CD4-positive, alpha-beta T cell (primary cell): ENCODE data around the gene CSF1. TPM values are rescaled to one million over a fixed set of nuclear protein-coding genes. Genes with fewer than 3 reads are reported as not detected.

Experiments
- ATAC-seq: fragments of 200-7000 bp; cut with Tn5 transposase; one replicate; pipeline ENCODE4 v1.10.0; 2022; ENCODE audit warnings: mild to moderate bottlenecking; ENCODE audit not compliant: poor library complexity
- CTCF ChIA-PET: fragments of 350-600 bp; sonication (Branson Sonifier 250); formaldehyde crosslinking; loops from one replicate; lab custom pipeline; 2021; ENCODE audit warnings: antibody characterized with exemption, inconsistent platforms; lab: Charles Lee
- POLR2A ChIA-PET: fragments of 350-600 bp; sonication (Branson Sonifier 250); formaldehyde crosslinking; loops from one replicate; lab custom pipeline; 2021; ENCODE audit warnings: antibody characterized with exemption, inconsistent platforms; lab: Charles Lee
- DNase-seq, 14 experiments: peaks; one replicate each; pipeline ENCODE4 v3.0.0-alpha.2; 2013 to 2020; ENCODE audit warnings: mixed read lengths in 2 of 14
- H3K27ac ChIP-seq, 2 donors: one replicate each; pipeline versions ENCODE4 v1.5.1 to v1.7.0; 2013; ENCODE audit warnings: low read length in 2 of 2, low read depth in 1 of 2, mild to moderate bottlenecking in 1 of 2
- H3K27me3 ChIP-seq, 2 experiments: 1 replicate in 1 of 2; 2 replicates in 1 of 2; pipeline versions ENCODE4 v1.6.1 to v1.7.0; 2013; ENCODE audit warnings: low read length in 2 of 2, control low read depth in 1 of 2, mild to moderate bottlenecking in 1 of 2, moderate library complexity in 1 of 2; ENCODE audit not compliant: insufficient read depth in 2 of 2, control insufficient read depth in 1 of 2
- H3K36me3 ChIP-seq: one replicate; pipeline ENCODE4 v1.6.1; 2013; ENCODE audit warnings: low read length, control low read depth; ENCODE audit not compliant: insufficient read depth
- H3K4me1 ChIP-seq: one replicate; pipeline ENCODE4 v1.6.1; 2013; ENCODE audit warnings: low read length, control low read depth; ENCODE audit not compliant: insufficient read depth
- H3K4me3 ChIP-seq: one replicate; pipeline ENCODE4 v1.5.1; 2013; ENCODE audit warnings: mild to moderate bottlenecking, low read length, moderate library complexity
- H3K9me3 ChIP-seq, 2 experiments: 1 replicate in 1 of 2; 2 replicates in 1 of 2; pipeline versions ENCODE4 v1.6.1 to v1.7.0; 2013; ENCODE audit warnings: low read length in 2 of 2, mild to moderate bottlenecking in 2 of 2, control low read depth in 1 of 2, moderate library complexity in 1 of 2; ENCODE audit not compliant: control insufficient read depth in 1 of 2, insufficient read depth in 1 of 2
- H3K27ac Mint-ChIP-seq: one replicate; pipeline ENCODE4 v1.8.0; 2020; ENCODE audit warnings: mixed read lengths
- H3K27me3 Mint-ChIP-seq: one replicate; pipeline ENCODE4 v1.8.0; 2021; ENCODE audit warnings: mixed read lengths
- H3K36me3 Mint-ChIP-seq: one replicate; pipeline ENCODE4 v1.8.0; 2021; ENCODE audit warnings: low read depth, mixed read lengths
- H3K4me1 Mint-ChIP-seq: one replicate; pipeline ENCODE4 v1.8.0; 2021; ENCODE audit warnings: low read depth, mixed read lengths
- H3K4me3 Mint-ChIP-seq: one replicate; pipeline ENCODE4 v1.8.0; 2020; ENCODE audit warnings: mild to moderate bottlenecking, mixed read lengths
- H3K9me3 Mint-ChIP-seq: one replicate; pipeline ENCODE4 v1.8.0; 2020; ENCODE audit warnings: mixed read lengths
- CTCF ChIP-seq: fragments of 200-600 bp; IDR thresholded peaks from one replicate; pipeline ENCODE4 v1.8.0; 2022; ENCODE audit warnings: antibody characterized with exemption, mild to moderate bottlenecking
- intact Hi-C, 2 experiments: fragments of 100-400 bp; cut with DNase I in 1 of 2; cut with micrococcal nuclease in 1 of 2; formaldehyde crosslinking; loops; one replicate each; pipeline versions ENCODE4 v1.15.1 to v1.9.0; 2023 to 2025; cut with DNase I, micrococcal nuclease
- total RNA-seq, 174 experiments: library from RNA in 2 of 174; stranded (reverse) in 2 of 174; gene quantifications; one replicate each; pipeline ENCODE4 v1.2.3 and lab custom pipeline; 2021 to 2026

CSF1 gene
- total RNA-seq, 2 experiments from 2014 or later: 6.5 to 6.7 TPM

- TF ChIP-seq CTCF: no peak
- Mint-ChIP-seq H3K36me3 (no peaks in the 10 kb centered on the region), H3K4me3 (no peak overlapping the region), H3K9me3 (peaks cover 3% of the 10 kb centered on the region), H3K27me3 (no peaks in the 10 kb centered on the region), H3K4me1 (no peaks in the 10 kb centered on the region), H3K27ac (no peak overlapping the region)
- H3K36me3 ChIP-seq: peaks cover 24% of the 10 kb centered on the region
- H3K27ac ChIP-seq: no peak overlapping the region
- ChIA-PET POLR2A (no interaction called here), CTCF (no interaction called here)
- no peaks in the 10 kb centered on the region for H3K27me3 ChIP-seq
- H3K4me1 ChIP-seq: peaks cover 9% of the 10 kb centered on the region
- ATAC-seq: no peak
- intact Hi-C loops: no loop called here
- no peak overlapping the region for H3K4me3 ChIP-seq
- DNase-seq: no peak
- H3K9me3 ChIP-seq: peaks cover 0 to 7% of the 10 kb centered on the region in 2 experiments
Measured at GRCh38 chr1:109931911-109932636, 21.4 kb downstream of the CSF1 start.

GRCh38 chr1:109932679-109933078 is 22.0 kb downstream of the CSF1 start:
- ChIA-PET POLR2A (no interaction called here), CTCF (no interaction called here)
- no peak overlapping the region for H3K27ac ChIP-seq
- ATAC-seq (no peak), DNase-seq (no peak)
- H3K27me3 ChIP-seq: no peaks in the 10 kb centered on the region
- no peak overlapping the region for H3K4me3 Mint-ChIP-seq
- no peak overlapping the region for H3K27ac Mint-ChIP-seq
- peaks cover 18% of the 10 kb centered on the region for H3K36me3 ChIP-seq
- H3K36me3 Mint-ChIP-seq: no peaks in the 10 kb centered on the region
- intact Hi-C loops: no loop called here
- TF ChIP-seq CTCF: no peak
- no peaks in the 10 kb centered on the region for H3K4me1 Mint-ChIP-seq
- H3K4me1 ChIP-seq: peaks cover 9% of the 10 kb centered on the region
- H3K27me3 Mint-ChIP-seq: no peaks in the 10 kb centered on the region
- H3K9me3 ChIP-seq: peaks cover 3 to 7% of the 10 kb centered on the region in 2 experiments
- peaks cover 5% of the 10 kb centered on the region for H3K9me3 Mint-ChIP-seq
- no peak overlapping the region for H3K4me3 ChIP-seq

- intact Hi-C loops: no loop called here
- no peak overlapping the region for H3K4me3 Mint-ChIP-seq
- H3K9me3 Mint-ChIP-seq: peaks cover 7% of the 10 kb centered on the region
- CTCF ChIA-PET: no interaction called here
- no peak overlapping the region for H3K4me3 ChIP-seq
- H3K27ac Mint-ChIP-seq: no peak overlapping the region
- H3K27ac ChIP-seq: no peak overlapping the region
- no peaks in the 10 kb centered on the region for H3K27me3 ChIP-seq
- H3K4me1 ChIP-seq: peaks cover 9% of the 10 kb centered on the region
- peak in 1 of 14 experiments; percentile 15 for DNase-seq
- H3K9me3 ChIP-seq: peaks cover 7 to 14% of the 10 kb centered on the region in 2 experiments
- H3K27me3 Mint-ChIP-seq: no peaks in the 10 kb centered on the region
- H3K4me1 Mint-ChIP-seq: no peaks in the 10 kb centered on the region
- peaks cover under 1% of the 10 kb centered on the region for H3K36me3 Mint-ChIP-seq
- peaks cover 5% of the 10 kb centered on the region for H3K36me3 ChIP-seq
- ATAC-seq: no peak
- POLR2A ChIA-PET: no interaction called here
- TF ChIP-seq CTCF: no peak
Measured at GRCh38 chr1:109933856-109934711, 23.4 kb downstream of the CSF1 start.
